ENCODE data around the gene GRM4.

DNA sequence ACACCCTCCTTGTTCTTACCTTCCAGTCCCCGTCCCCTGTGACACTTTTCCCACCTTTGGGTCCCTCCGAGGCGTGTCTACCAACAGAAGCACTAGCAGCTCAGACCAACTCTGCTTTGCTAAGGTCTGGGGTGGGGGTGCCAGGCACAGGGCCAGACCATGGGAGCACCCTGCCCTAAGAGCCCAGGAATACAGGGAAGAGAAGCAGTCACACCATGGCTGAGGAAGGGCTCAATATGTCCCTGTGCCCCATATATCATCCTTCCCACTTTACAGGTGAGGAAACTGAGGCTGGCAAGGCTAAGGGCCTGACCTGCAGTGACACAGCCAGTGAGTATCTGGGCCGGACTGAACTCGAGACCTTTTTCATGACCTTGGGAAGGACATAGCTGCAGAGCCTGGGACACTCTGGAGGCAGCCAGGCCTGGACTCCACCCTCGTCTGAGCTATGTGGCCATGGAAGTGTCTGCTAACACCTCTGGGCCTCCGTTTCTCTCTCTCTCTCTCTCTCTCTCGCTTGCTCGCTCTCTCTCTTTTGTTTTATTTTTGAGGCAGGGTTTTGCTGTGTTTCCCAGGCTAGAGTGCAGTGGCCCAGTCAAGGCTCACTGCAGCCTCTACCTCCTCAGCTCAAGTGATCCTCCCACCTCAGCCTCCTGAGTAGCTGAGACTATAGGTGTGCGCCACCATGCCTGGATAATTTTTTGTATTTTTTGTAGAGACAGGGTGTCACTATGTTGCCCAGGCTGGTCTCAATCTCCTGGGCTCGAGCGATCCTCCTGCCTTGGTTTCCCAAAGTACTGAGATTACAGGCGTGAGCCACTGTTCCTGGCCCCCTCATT is 156.7 kb downstream of the GRM4 start:
- TF ChIP-seq EZH2 (IDR thresholded peaks at IDR 0.05; ENCODE audit: insufficient read depth, poor library complexity, severe bottlenecking) = no peak
- no peak for TF ChIP-seq EZH2phosphoT487 (IDR thresholded peaks at IDR 0.05; ENCODE audit: insufficient read depth, low read depth)
